Neuronal stem cell (in vitro differentiated cells): ENCODE data around the gene ADTRP.

Experiments used
- DNase-seq: peaks from one replicate; pipeline ENCODE4 v3.0.0-alpha.2; 2013; ENCODE audit warnings: low spot score
- H2AFZ ChIP-seq: one replicate; pipeline ENCODE4 v1.6.1; 2013; ENCODE audit warnings: mild to moderate bottlenecking, low read length, inconsistent platforms
- H2AK5ac ChIP-seq: 2 replicates; pipeline ENCODE4 v1.6.1; 2013; ENCODE audit warnings: low read depth, mild to moderate bottlenecking, inconsistent platforms, low read length, moderate library complexity, mixed read lengths
- H2BK120ac ChIP-seq: 2 replicates; pipeline ENCODE4 v1.6.1; 2013; ENCODE audit warnings: low read depth, mild to moderate bottlenecking, inconsistent platforms, low read length, moderate library complexity, mixed read lengths
- H2BK12ac ChIP-seq: one replicate; pipeline ENCODE4 v1.6.1; 2013; ENCODE audit warnings: low read length, inconsistent platforms
- H2BK15ac ChIP-seq: 2 replicates; pipeline ENCODE4 v1.6.1; 2013; ENCODE audit warnings: mild to moderate bottlenecking, low read length, inconsistent platforms, mixed read lengths
- H2BK5ac ChIP-seq: one replicate; pipeline ENCODE4 v1.6.1; 2013; ENCODE audit warnings: inconsistent platforms, mild to moderate bottlenecking, low read length, moderate library complexity
- H3K14ac ChIP-seq: one replicate; pipeline ENCODE4 v1.6.1; 2013; ENCODE audit warnings: low read length, inconsistent platforms
- H3K18ac ChIP-seq: 2 replicates; pipeline ENCODE4 v1.6.1; 2013; ENCODE audit warnings: low read length, inconsistent platforms
- H3K23ac ChIP-seq: 2 replicates; pipeline ENCODE4 v1.6.1; 2013; ENCODE audit warnings: low read depth, mild to moderate bottlenecking, mixed read lengths, low read length, inconsistent platforms; ENCODE audit not compliant: poor library complexity
- H3K27ac ChIP-seq: replicated peaks from 3 replicates; pipeline ENCODE4 v1.5.1; 2013; ENCODE audit warnings: low read length, inconsistent platforms
- H3K27me3 ChIP-seq, 3 experiments: 2 replicates each; pipeline ENCODE4 v1.6.1; 2013; ENCODE audit warnings: low read length in 3 of 3, mild to moderate bottlenecking in 2 of 3, inconsistent platforms in 1 of 3, low read depth in 1 of 3, mixed read lengths in 1 of 3, moderate library complexity in 1 of 3; ENCODE audit not compliant: control insufficient read depth in 3 of 3, insufficient read depth in 3 of 3
- H3K36me3 ChIP-seq, 2 donors: replicated peaks in 1 of 2; 2 replicates each; pipeline ENCODE4 v1.6.1; 2013; ENCODE audit warnings: low read length in 2 of 2; ENCODE audit not compliant: control insufficient read depth in 2 of 2, insufficient read depth in 2 of 2
- H3K4ac ChIP-seq: 2 replicates; pipeline ENCODE4 v1.6.1; 2013; ENCODE audit warnings: inconsistent platforms, mild to moderate bottlenecking, low read length, moderate library complexity
- H3K4me1 ChIP-seq, 2 donors: 1 replicate in 1 of 2; 2 replicates in 1 of 2; pipeline ENCODE4 v1.6.1; 2013; ENCODE audit warnings: low read length in 2 of 2, low read depth in 1 of 2; ENCODE audit not compliant: control insufficient read depth in 2 of 2, insufficient read depth in 1 of 2
- H3K4me2 ChIP-seq: one replicate; pipeline ENCODE4 v1.6.1; 2013; ENCODE audit warnings: mild to moderate bottlenecking, low read length, inconsistent platforms; ENCODE audit not compliant: insufficient read depth, poor library complexity, severe bottlenecking
- H3K4me3 ChIP-seq, 2 donors: 2 replicates each; pipeline ENCODE4 v1.5.1; 2013; ENCODE audit warnings: low read length in 2 of 2, mild to moderate bottlenecking in 2 of 2, inconsistent platforms in 1 of 2, moderate library complexity in 1 of 2
- H3K79me1 ChIP-seq: one replicate; pipeline ENCODE4 v1.6.1; 2013; ENCODE audit warnings: low read depth, mild to moderate bottlenecking, inconsistent platforms, low read length, moderate library complexity
- H3K9ac ChIP-seq: one replicate; pipeline ENCODE4 v1.6.1; 2013; ENCODE audit warnings: mild to moderate bottlenecking, low read depth, low read length, inconsistent platforms; ENCODE audit not compliant: poor library complexity
- H3K9me3 ChIP-seq, 2 donors: replicated peaks in 1 of 2; 2 replicates each; pipeline versions ENCODE3 to v1.6.1; 2013; ENCODE audit warnings: low read length in 2 of 2, mild to moderate bottlenecking in 2 of 2, inconsistent platforms in 1 of 2, low read depth in 1 of 2, mixed read lengths in 1 of 2, moderate library complexity in 1 of 2; ENCODE audit not compliant: control insufficient read depth in 2 of 2, insufficient read depth in 1 of 2
- H4K8ac ChIP-seq: one replicate; pipeline ENCODE4 v1.6.1; 2013; ENCODE audit warnings: low read depth, mild to moderate bottlenecking, inconsistent platforms, low read length, moderate library complexity
- H4K91ac ChIP-seq: one replicate; pipeline ENCODE4 v1.6.1; 2013; ENCODE audit warnings: low read length, low read depth, mild to moderate bottlenecking, inconsistent platforms; ENCODE audit not compliant: poor library complexity
- WGBS, 2 donors: extraction: QIAGEN DNeasy Blood & Tissue Kit; methylation state at CpG; one replicate each; pipeline ENCODE4 v1.1.7; 2013; ENCODE audit warnings: missing lambda C conversion rate in 2 of 2, mixed read lengths in 1 of 2; ENCODE audit not compliant: insufficient read length in 2 of 2, insufficient replicate concordance in 1 of 2; ENCODE audit errors: extremely low coverage in 2 of 2; 5-methylcytosine and 5-hydroxymethylcytosine counted together

Gene ADTRP

GRCh38 chr6:11808054-11808453 lies 29.5 kb upstream of the ADTRP start:
- H2AK5ac ChIP-seq, result no peak overlapping the region
- H3K4me3 ChIP-seq, result no peak overlapping the region
- H3K18ac ChIP-seq, result no peak overlapping the region
- H2AFZ ChIP-seq, result no peak overlapping the region
- no peak overlapping the region for H4K8ac ChIP-seq
- H3K79me1 ChIP-seq, result no peaks in the 10 kb centered on the region
- H2BK12ac ChIP-seq, result no peak overlapping the region
- no peak overlapping the region for H3K14ac ChIP-seq
- no peak overlapping the region for H2BK120ac ChIP-seq
- H4K91ac ChIP-seq, result no peak overlapping the region
- no peak overlapping the region for H3K23ac ChIP-seq
- no peak overlapping the region for H3K4ac ChIP-seq
- DNase-seq, result no peak
- no peak overlapping the region for H3K9ac ChIP-seq
- no peaks in the 10 kb centered on the region for H3K36me3 ChIP-seq
- no peaks in the 10 kb centered on the region for H3K27me3 ChIP-seq
- H3K27ac ChIP-seq, result no peak overlapping the region
- no peak overlapping the region for H3K4me2 ChIP-seq
- WGBS, 2 donors, result no CpG with 5 or more reads among the region's 8 CpGs
- no peaks in the 10 kb centered on the region for H3K9me3 ChIP-seq
- H2BK15ac ChIP-seq, result no peak overlapping the region
- peaks cover 3 to 7% of the 10 kb centered on the region in 2 donors for H3K4me1 ChIP-seq
- H2BK5ac ChIP-seq, result no peak overlapping the region

- Histone ChIP-seq H3K79me1 (no peaks in the 10 kb centered on the region), H3K4me3 (no peak overlapping the region), H3K14ac (no peak overlapping the region), H3K4ac (no peak overlapping the region), H3K4me1 (peaks cover 4 to 7% of the 10 kb centered on the region in 2 donors), H2AK5ac (no peak overlapping the region), H3K9ac (no peak overlapping the region), H3K23ac (peak overlapping the region; percentile 5), H2BK15ac (peak overlapping the region; percentile 14), H4K8ac (no peak overlapping the region), H4K91ac (no peak overlapping the region), H3K4me2 (no peak overlapping the region), H3K27ac (no peak overlapping the region), H3K27me3 (no peaks in the 10 kb centered on the region), H2BK12ac (no peak overlapping the region), H2BK120ac (no peak overlapping the region), H3K18ac (no peak overlapping the region), H2AFZ (no peak overlapping the region), H2BK5ac (no peak overlapping the region), H3K36me3 (no peaks in the 10 kb centered on the region), H3K9me3 (no peaks in the 10 kb centered on the region)
- no peak for DNase-seq
- WGBS, 2 donors, result no CpG with 5 or more reads among the region's 15 CpGs
Measured at GRCh38 chr6:11806561-11807317, 28.1 kb upstream of the ADTRP start.

- no peak overlapping the region for H3K4me3 ChIP-seq
- no peak overlapping the region for H3K14ac ChIP-seq
- H3K18ac ChIP-seq, result no peak overlapping the region
- no peak overlapping the region for H4K8ac ChIP-seq
- H2BK5ac ChIP-seq, result no peak overlapping the region
- H3K27ac ChIP-seq, result no peak overlapping the region
- no peak overlapping the region for H2AFZ ChIP-seq
- no peak overlapping the region for H3K23ac ChIP-seq
- no peak overlapping the region for H3K4ac ChIP-seq
- H2AK5ac ChIP-seq, result no peak overlapping the region
- no CpG with 5 or more reads among the region's 13 CpGs for WGBS, 2 donors
- H4K91ac ChIP-seq, result no peak overlapping the region
- H3K4me1 ChIP-seq, result peaks cover 4 to 6% of the 10 kb centered on the region in 2 donors
- no peak overlapping the region for H3K4me2 ChIP-seq
- no peaks in the 10 kb centered on the region for H3K9me3 ChIP-seq
- H2BK12ac ChIP-seq, result no peak overlapping the region
- H3K79me1 ChIP-seq, result no peaks in the 10 kb centered on the region
- H3K9ac ChIP-seq, result no peak overlapping the region
- H3K36me3 ChIP-seq, result no peaks in the 10 kb centered on the region
- no peaks in the 10 kb centered on the region for H3K27me3 ChIP-seq
- H2BK120ac ChIP-seq, result no peak overlapping the region
- DNase-seq, result no peak
- H2BK15ac ChIP-seq, result no peak overlapping the region
Measured at GRCh38 chr6:11805259-11806053, 26.9 kb upstream of the ADTRP start.

- no peak overlapping the region for H3K14ac ChIP-seq
- no peak overlapping the region for H3K9ac ChIP-seq
- no peak overlapping the region for H2AFZ ChIP-seq
- no peak overlapping the region for H2BK120ac ChIP-seq
- no peak overlapping the region for H2BK12ac ChIP-seq
- H2BK15ac ChIP-seq, result no peak overlapping the region
- H3K4me1 ChIP-seq, result peaks cover 4 to 6% of the 10 kb centered on the region in 2 donors
- no peak overlapping the region for H3K4ac ChIP-seq
- no peak overlapping the region for H3K23ac ChIP-seq
- no peak overlapping the region for H2AK5ac ChIP-seq
- H4K91ac ChIP-seq, result no peak overlapping the region
- no peaks in the 10 kb centered on the region for H3K36me3 ChIP-seq
- no peak overlapping the region for H3K4me3 ChIP-seq
- H2BK5ac ChIP-seq, result no peak overlapping the region
- WGBS, 2 donors, result no CpG with 5 or more reads among the region's 3 CpGs
- no peaks in the 10 kb centered on the region for H3K27me3 ChIP-seq
- no peak overlapping the region for H3K18ac ChIP-seq
- no peak overlapping the region for H3K4me2 ChIP-seq
- DNase-seq, result no peak
- H3K27ac ChIP-seq, result no peak overlapping the region
- H4K8ac ChIP-seq, result no peak overlapping the region
- H3K79me1 ChIP-seq, result no peaks in the 10 kb centered on the region
- no peaks in the 10 kb centered on the region for H3K9me3 ChIP-seq
Measured at GRCh38 chr6:11804701-11805100, 26.1 kb upstream of the ADTRP start.
